ENCODE results near the gene TAS2R40.
"Not testable (repeated sequence)": the region's sequence is repeated elsewhere in the genome, so short reads cannot be mapped to it uniquely, and the experiment has no call there.

TAS2R40 gene

DNA sequence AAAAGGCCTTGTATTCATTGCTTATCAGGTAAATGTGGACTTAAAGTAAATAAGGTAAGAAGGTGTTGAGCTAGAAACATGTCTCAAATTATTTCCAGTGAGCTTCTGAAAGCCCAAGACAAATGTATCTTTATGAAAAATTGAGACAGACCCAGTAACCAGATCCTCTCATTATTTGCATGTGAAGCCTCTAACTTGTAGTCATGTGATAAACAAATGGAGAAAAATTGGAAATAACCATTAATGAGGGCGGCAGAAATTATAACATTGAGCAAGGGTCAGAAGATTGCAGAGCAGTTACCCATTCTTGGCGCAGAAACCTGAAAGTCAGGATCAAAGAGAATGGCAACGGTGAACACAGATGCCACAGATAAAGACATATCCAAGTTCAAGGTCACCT lies at the start of gene TAS2R40:
Gene TAS2R40 (plus strand): TSS at position 301 of the 400 bp plus-strand sequence. CDS start 42 bp downstream, at position 343.
- Mint-ChIP-seq H3K9me3 (no peaks in the 10 kb centered on the region), H3K27ac (no peak within 1 kb of the TSS), H3K4me3 (no peak within 1 kb of the TSS), H3K36me3 (ENCODE audit: low read depth) (no peaks in the 10 kb centered on the region), H3K27me3 (peaks cover 21% of the 10 kb centered on the region), H3K4me1 (ENCODE audit: low read depth) (no peaks in the 10 kb centered on the region)
- no peak for DNase-seq

DNA sequence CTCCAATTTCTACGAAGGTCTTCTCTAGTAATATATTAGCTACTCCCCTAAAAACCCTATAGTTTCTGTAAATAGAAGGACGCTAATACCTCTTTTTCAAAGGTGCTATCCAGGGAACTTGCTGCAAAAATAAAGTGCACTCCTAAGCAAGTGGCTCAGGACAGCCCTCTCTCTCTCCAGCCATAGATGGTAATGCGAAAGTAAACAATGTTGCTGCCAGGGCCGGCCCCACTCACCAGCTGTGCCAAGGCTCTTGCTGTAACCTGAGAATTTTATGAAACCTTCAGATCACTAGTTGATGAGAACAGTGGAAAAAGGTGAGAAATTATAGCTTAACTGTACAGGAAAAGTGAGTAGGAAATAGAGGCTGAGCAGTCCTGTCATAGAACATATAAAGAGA lies 49.5 kb upstream of the TAS2R40 start:
- no peak overlapping the region for H3K4me3 Mint-ChIP-seq
- H3K27me3 Mint-ChIP-seq, result peaks cover 18% of the 10 kb centered on the region

DNA sequence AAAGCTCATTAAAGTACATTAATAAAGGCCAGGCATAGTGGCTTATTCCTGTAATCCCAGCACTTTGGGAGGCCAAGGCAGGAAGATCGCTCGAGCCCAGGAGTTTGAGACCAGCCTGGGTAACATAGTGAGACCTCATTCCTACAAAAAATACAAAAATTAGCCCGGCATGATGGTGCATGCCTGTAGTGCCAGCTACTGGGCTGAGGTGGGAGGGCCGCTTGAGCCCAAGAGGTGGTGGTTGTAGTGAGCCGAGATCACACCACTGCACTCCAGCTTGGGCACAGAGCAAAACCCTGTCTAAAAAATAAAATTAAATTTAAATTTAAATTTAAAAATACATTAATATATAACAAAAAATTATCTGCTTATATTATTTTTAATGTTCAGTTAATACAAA lies 45.7 kb upstream of the TAS2R40 start:
- Mint-ChIP-seq H3K4me3 (no peak overlapping the region), H3K27me3 (peaks cover 15% of the 10 kb centered on the region), H3K9me3 (peaks cover 20% of the 10 kb centered on the region), H3K36me3 (ENCODE audit: low read depth) (no peaks in the 10 kb centered on the region), H3K4me1 (ENCODE audit: low read depth) (no peaks in the 10 kb centered on the region), H3K27ac (no peak overlapping the region)
- DNase-seq, result no peak

More for the DNA sequence above, 49.5 kb upstream of the TAS2R40 start:
- H3K27ac Mint-ChIP-seq, result no peak overlapping the region
- no peak for DNase-seq
- H3K36me3 Mint-ChIP-seq (ENCODE audit: low read depth), result no peaks in the 10 kb centered on the region
- no peaks in the 10 kb centered on the region for H3K4me1 Mint-ChIP-seq (ENCODE audit: low read depth)
- peaks cover 3% of the 10 kb centered on the region for H3K9me3 Mint-ChIP-seq

DNA sequence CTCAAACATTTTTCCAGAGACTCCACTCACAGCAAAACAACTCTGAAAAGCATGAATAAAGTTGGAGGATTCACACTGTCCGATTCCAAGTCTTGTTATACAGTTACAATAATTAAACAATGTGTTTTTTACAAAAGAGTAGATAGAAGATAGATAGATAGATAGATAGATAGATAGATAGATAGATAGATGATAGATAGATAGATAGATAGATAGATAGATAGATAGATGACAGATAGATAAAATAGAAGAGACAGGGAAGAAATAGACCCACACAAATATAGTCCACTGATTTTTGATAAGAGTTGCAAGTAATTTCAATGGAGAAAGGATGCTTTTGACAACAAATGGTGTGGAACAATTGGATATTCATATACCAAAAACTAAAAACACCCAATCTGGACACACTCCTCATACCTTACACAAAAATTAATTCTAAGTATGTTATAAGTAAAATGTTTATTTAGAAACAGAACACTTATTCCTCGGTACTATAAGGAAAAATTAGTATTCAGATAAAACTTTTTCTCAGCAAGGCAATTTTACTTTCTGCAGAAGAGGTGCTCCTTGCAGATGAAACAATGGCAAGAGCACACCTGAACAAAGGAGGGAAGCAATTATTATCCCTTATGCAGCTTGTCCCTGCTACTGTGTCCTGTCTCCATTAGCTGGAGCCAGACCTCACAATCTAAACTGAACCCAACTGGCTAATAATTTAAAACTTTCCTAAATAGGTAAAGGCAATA lies 44.3 kb upstream of the TAS2R40 start:
- H3K36me3 Mint-ChIP-seq (ENCODE audit: low read depth), result no peaks in the 10 kb centered on the region

GRCh38 chr7:143180771-143181170 lies 41.1 kb upstream of the TAS2R40 start:
- H3K27me3 Mint-ChIP-seq, result peaks cover 25% of the 10 kb centered on the region
- DNase-seq; H3K36me3 Mint-ChIP-seq (ENCODE audit: low read depth); H3K4me3 Mint-ChIP-seq; H3K27ac Mint-ChIP-seq; H3K4me1 Mint-ChIP-seq (ENCODE audit: low read depth): not testable (repeated sequence)
- peaks cover 20% of the 10 kb centered on the region for H3K9me3 Mint-ChIP-seq

More for the DNA sequence above, 44.3 kb upstream of the TAS2R40 start:
- no peak overlapping the region for H3K27ac Mint-ChIP-seq
- DNase-seq, result no peak
- H3K4me1 Mint-ChIP-seq (ENCODE audit: low read depth), result no peaks in the 10 kb centered on the region
- peaks cover 15% of the 10 kb centered on the region for H3K27me3 Mint-ChIP-seq
- no peak overlapping the region for H3K4me3 Mint-ChIP-seq
- peaks cover 20% of the 10 kb centered on the region for H3K9me3 Mint-ChIP-seq

GRCh38 chr7:143181349-143181748 lies 40.5 kb upstream of the TAS2R40 start:
- Mint-ChIP-seq H3K27ac (no peak overlapping the region), H3K9me3 (peaks cover 20% of the 10 kb centered on the region), H3K27me3 (peaks cover 29% of the 10 kb centered on the region), H3K4me3 (no peak overlapping the region), H3K4me1 (ENCODE audit: low read depth) (no peaks in the 10 kb centered on the region), H3K36me3 (ENCODE audit: low read depth) (no peaks in the 10 kb centered on the region)
- DNase-seq, result no peak

DNA sequence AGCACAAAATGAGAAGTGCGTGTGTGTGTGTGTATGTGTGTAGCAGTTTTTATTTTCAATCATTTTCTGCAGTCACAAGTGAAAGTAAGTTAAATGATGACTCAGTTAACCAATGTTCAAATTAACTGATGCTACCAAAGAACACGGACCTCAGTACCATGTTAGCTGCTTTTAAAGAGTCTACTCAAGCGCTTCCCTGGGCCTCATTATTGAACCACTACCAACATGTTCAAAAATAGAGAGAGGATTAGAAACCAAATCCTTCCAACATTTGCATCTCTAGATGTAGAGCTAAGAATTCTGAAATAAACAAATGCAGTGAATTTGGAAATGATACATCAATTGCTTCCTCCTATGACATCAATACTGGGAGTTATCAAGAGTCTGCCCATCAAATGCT lies 38.8 kb upstream of the TAS2R40 start, which contains the start of gene TAS2R39:
Gene TAS2R39 (plus strand): TSS at position 396 of the 400 bp plus-strand sequence. CDS start 0 bp downstream, at position 396.
- H3K4me1 Mint-ChIP-seq (ENCODE audit: low read depth), result no peaks in the 10 kb centered on the region
- no peak within 1 kb of the TSS for H3K27ac Mint-ChIP-seq
- H3K4me3 Mint-ChIP-seq, result no peak within 1 kb of the TSS
- H3K27me3 Mint-ChIP-seq, result peaks cover 29% of the 10 kb centered on the region
- peaks cover 12% of the 10 kb centered on the region for H3K9me3 Mint-ChIP-seq
- DNase-seq, result no peak
- H3K36me3 Mint-ChIP-seq (ENCODE audit: low read depth), result no peaks in the 10 kb centered on the region

GRCh38 chr7:143185551-143185950 lies 36.3 kb upstream of the TAS2R40 start:
- peaks cover 25% of the 10 kb centered on the region for H3K27me3 Mint-ChIP-seq
- H3K9me3 Mint-ChIP-seq, result no peaks in the 10 kb centered on the region
- no peak overlapping the region for H3K4me3 Mint-ChIP-seq
- no peak for DNase-seq
- no peak overlapping the region for H3K27ac Mint-ChIP-seq
- H3K4me1 Mint-ChIP-seq (ENCODE audit: low read depth), result no peaks in the 10 kb centered on the region
- H3K36me3 Mint-ChIP-seq (ENCODE audit: low read depth), result no peaks in the 10 kb centered on the region

DNA sequence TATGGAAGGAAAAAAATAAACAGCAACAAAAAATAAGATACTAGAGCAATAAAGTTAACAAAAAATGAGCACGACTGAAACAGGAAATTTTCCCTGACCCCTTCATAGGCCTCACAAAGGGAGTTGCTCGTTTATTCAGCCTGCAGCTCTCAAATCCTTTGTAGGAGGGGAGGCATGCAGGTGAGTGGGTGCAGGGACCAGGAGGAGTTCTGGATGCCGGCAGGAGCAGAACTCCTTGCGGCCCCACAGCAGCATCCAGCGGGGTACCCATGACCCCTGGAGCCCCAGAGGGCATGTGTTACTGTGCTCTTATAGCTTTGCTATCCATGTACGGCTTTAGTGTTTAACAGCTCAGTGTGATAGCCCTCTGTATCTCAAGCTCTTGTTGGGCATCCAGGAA lies 32.8 kb upstream of the TAS2R40 start:
- no peak overlapping the region for H3K4me3 Mint-ChIP-seq

GRCh38 chr7:143193880-143194279 lies 28.0 kb upstream of the TAS2R40 start:
- Mint-ChIP-seq H3K36me3 (ENCODE audit: low read depth) (no peaks in the 10 kb centered on the region), H3K27ac (no peak overlapping the region), H3K9me3 (no peaks in the 10 kb centered on the region), H3K4me1 (ENCODE audit: low read depth) (no peaks in the 10 kb centered on the region), H3K27me3 (peaks cover 16% of the 10 kb centered on the region), H3K4me3 (no peak overlapping the region)
- no peak for DNase-seq

More for the DNA sequence above, 32.8 kb upstream of the TAS2R40 start:
- H3K36me3 Mint-ChIP-seq (ENCODE audit: low read depth), result no peaks in the 10 kb centered on the region
- DNase-seq, result no peak
- no peaks in the 10 kb centered on the region for H3K4me1 Mint-ChIP-seq (ENCODE audit: low read depth)
- H3K27me3 Mint-ChIP-seq, result peaks cover 14% of the 10 kb centered on the region
- H3K27ac Mint-ChIP-seq, result no peak overlapping the region
- H3K9me3 Mint-ChIP-seq, result no peaks in the 10 kb centered on the region

GRCh38 chr7:143199040-143199439 lies 22.8 kb upstream of the TAS2R40 start:
- Mint-ChIP-seq H3K4me1 (ENCODE audit: low read depth) (no peaks in the 10 kb centered on the region), H3K36me3 (ENCODE audit: low read depth) (no peaks in the 10 kb centered on the region), H3K27me3 (peaks cover 31% of the 10 kb centered on the region), H3K9me3 (no peaks in the 10 kb centered on the region), H3K4me3 (no peak overlapping the region), H3K27ac (no peak overlapping the region)
- DNase-seq, result no peak

- Mint-ChIP-seq H3K36me3 (ENCODE audit: low read depth) (no peaks in the 10 kb centered on the region), H3K27ac (no peak overlapping the region), H3K4me1 (ENCODE audit: low read depth) (peaks cover 11% of the 10 kb centered on the region), H3K27me3 (peaks cover 28% of the 10 kb centered on the region), H3K4me3 (no peak overlapping the region), H3K9me3 (no peaks in the 10 kb centered on the region)
- no peak for DNase-seq
Measured at GRCh38 chr7:143202161-143202560, 19.7 kb upstream of the TAS2R40 start.

GRCh38 chr7:143203386-143203785 lies 18.5 kb upstream of the TAS2R40 start:
- Mint-ChIP-seq H3K27me3 (peaks cover 20% of the 10 kb centered on the region), H3K4me3 (no peak overlapping the region), H3K9me3 (no peaks in the 10 kb centered on the region), H3K4me1 (ENCODE audit: low read depth) (peaks cover 11% of the 10 kb centered on the region), H3K36me3 (ENCODE audit: low read depth) (no peaks in the 10 kb centered on the region), H3K27ac (no peak overlapping the region)
- DNase-seq, result no peak

DNA sequence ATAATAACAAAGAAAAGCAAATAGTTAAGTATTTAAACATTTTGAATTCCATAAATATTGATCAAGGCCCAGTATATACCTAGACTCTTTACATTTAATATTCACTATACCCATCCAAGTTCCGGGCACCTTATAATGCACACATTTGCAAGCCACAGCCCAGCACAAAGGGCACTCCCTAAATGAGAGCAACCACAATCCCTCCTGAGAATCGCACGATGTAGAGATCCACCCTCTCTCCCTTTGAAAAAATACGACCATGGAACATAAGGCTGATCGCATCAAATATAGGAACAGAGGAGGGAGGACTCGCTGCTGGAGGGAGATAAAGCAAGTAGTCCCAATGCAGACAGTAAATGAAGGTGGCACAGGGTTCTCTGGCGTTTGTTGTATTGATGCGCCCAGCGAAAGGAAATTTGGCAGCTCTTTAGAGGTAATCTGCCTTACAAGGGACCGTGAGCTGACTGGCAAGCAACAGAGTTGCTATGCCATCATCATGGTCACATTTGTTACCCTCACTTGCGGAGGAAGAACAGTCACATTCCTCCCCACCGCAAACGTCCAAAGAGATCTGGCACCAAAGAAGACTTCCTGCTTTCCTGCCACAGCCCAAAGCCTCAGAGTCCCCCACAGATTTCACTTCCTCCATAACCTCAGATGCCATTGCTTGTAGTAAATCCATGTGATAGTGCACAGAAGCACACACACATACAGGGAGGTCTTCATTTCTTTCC lies 16.1 kb upstream of the TAS2R40 start:
- peaks cover 11% of the 10 kb centered on the region for H3K4me1 Mint-ChIP-seq (ENCODE audit: low read depth)
- peaks cover 7% of the 10 kb centered on the region for H3K27me3 Mint-ChIP-seq
- DNase-seq, result no peak
- H3K4me3 Mint-ChIP-seq, result peak overlapping the region; percentile 11
- H3K27ac Mint-ChIP-seq, result no peak overlapping the region
- H3K36me3 Mint-ChIP-seq (ENCODE audit: low read depth), result no peaks in the 10 kb centered on the region
- H3K9me3 Mint-ChIP-seq, result no peaks in the 10 kb centered on the region

DNA sequence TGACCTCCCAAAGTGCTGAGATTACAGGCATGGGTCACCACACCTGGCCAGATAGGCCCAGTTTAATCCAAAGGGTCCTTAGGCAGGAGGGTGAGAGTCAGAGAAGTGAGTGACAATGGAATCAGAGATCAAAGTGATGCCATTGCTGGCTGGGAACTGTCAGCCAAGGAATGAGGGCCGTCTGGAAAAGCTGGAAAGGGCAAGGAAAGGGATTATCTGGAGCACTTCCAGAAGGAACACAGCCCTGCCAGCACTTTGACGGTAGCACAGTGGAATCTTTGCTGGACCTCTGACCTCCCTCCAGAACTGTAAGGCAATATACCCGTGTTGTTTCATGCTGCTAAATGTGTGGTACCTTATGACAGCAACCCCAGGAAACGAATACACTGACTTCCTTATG lies 11.3 kb upstream of the TAS2R40 start:
- no peak overlapping the region for H3K4me3 Mint-ChIP-seq
- H3K4me1 Mint-ChIP-seq (ENCODE audit: low read depth), result peaks cover 8% of the 10 kb centered on the region
- no peaks in the 10 kb centered on the region for H3K9me3 Mint-ChIP-seq
- H3K27me3 Mint-ChIP-seq, result no peaks in the 10 kb centered on the region
- DNase-seq, result no peak
- no peaks in the 10 kb centered on the region for H3K36me3 Mint-ChIP-seq (ENCODE audit: low read depth)
- no peak overlapping the region for H3K27ac Mint-ChIP-seq

All from activated T-cell treated with anti-CD3 and anti-CD28 coated beads, Interleukin-2, amount 50 U/mL, for 24 hours (primary cell).